ENCODE results near the gene SLC35G1.

GRCh38 chr10:93899109-93899508, 5.3 kb downstream of the SLC35G1 start:
- TF ChIP-seq POLR2A (IDR thresholded peaks at IDR 0.05) (no peak), CTCF (IDR thresholded peaks at IDR 0.05) (no peak)
